HEK293T (cell line): ENCODE results near the gene RABGGTB.
"Not testable (repeated sequence)": the region's sequence is repeated elsewhere in the genome, so short reads cannot be mapped to it uniquely, and the experiment has no call there.

Experiments used
- CTCF ChIA-PET: fragments of 350-600 bp; formaldehyde crosslinking; extraction: SDS; loops from one replicate; lab custom pipeline; 2021; ENCODE audit warnings: antibody characterized with exemption, inconsistent platforms; lab: Yijun Ruan, JAX
- POLR2A ChIA-PET: fragments of 350-600 bp; formaldehyde crosslinking; extraction: SDS; loops from one replicate; lab custom pipeline; 2020; ENCODE audit warnings: antibody characterized with exemption, inconsistent platforms; lab: Yijun Ruan, JAX
- DNase-seq: peaks from one replicate; pipeline ENCODE4 v3.0.0; 2012; ENCODE audit warnings: mixed read lengths; ENCODE audit errors: extremely low spot score
- ARNT ChIP-seq: fragments of 450-650 bp; IDR thresholded peaks from 2 replicates; pipeline ENCODE4 v1.6.1; 2017; ENCODE audit warnings: mild to moderate bottlenecking
- BHLHE40 ChIP-seq: fragments of 450-650 bp; IDR thresholded peaks from 2 replicates; pipeline ENCODE4 v1.6.1; 2016; ENCODE audit warnings: mild to moderate bottlenecking, moderate library complexity, borderline replicate concordance
- CTBP1 ChIP-seq: fragments of 450-650 bp; IDR thresholded peaks from 2 replicates; pipeline ENCODE4 v1.6.1; 2016; ENCODE audit warnings: borderline replicate concordance
- ELF4 ChIP-seq: fragments of 450-650 bp; IDR thresholded peaks from 2 replicates; pipeline ENCODE4 v1.6.1; 2017; ENCODE audit warnings: antibody characterized with exemption
- FOXA1 ChIP-seq: fragments of 450-650 bp; IDR thresholded peaks from 2 replicates; pipeline ENCODE4 v1.6.1; 2016; ENCODE audit warnings: mild to moderate bottlenecking
- FOXK2 ChIP-seq: fragments of 450-650 bp; IDR thresholded peaks from 2 replicates; pipeline ENCODE4 v1.6.1; 2016; ENCODE audit warnings: mild to moderate bottlenecking
- FOXM1 ChIP-seq: fragments of 450-650 bp; IDR thresholded peaks from 2 replicates; pipeline ENCODE4 v1.6.1; 2017; ENCODE audit warnings: mild to moderate bottlenecking, borderline replicate concordance
- HDGF ChIP-seq: fragments of 450-650 bp; IDR thresholded peaks from 2 replicates; pipeline ENCODE4 v1.6.1; 2017; ENCODE audit warnings: antibody characterized with exemption, borderline replicate concordance
- L3MBTL2 ChIP-seq: fragments of 450-650 bp; conservative IDR thresholded peaks from 2 replicates; pipeline ENCODE4 v1.6.1; 2016; ENCODE audit warnings: mild to moderate bottlenecking
- LEF1 ChIP-seq: fragments of 450-650 bp; IDR thresholded peaks from 2 replicates; pipeline ENCODE4 v1.6.1; 2017; ENCODE audit warnings: mild to moderate bottlenecking, borderline replicate concordance
- NFRKB ChIP-seq: fragments of 450-650 bp; IDR thresholded peaks from 2 replicates; pipeline ENCODE4 v1.6.1; 2016; ENCODE audit warnings: mild to moderate bottlenecking, moderate library complexity
- PKNOX1 ChIP-seq: fragments of 450-650 bp; IDR thresholded peaks from 2 replicates; pipeline ENCODE4 v1.6.1; 2016
- SP1 ChIP-seq: fragments of 450-650 bp; IDR thresholded peaks from 2 replicates; pipeline ENCODE4 v1.6.1; 2017
- SUZ12 ChIP-seq: fragments of 450-650 bp; IDR thresholded peaks from 2 replicates; pipeline ENCODE4 v1.6.1; 2016; ENCODE audit warnings: mild to moderate bottlenecking
- TARDBP ChIP-seq: fragments of 450-650 bp; IDR thresholded peaks from 2 replicates; pipeline ENCODE4 v1.6.1; 2016
- ZNF384 ChIP-seq: fragments of 450-650 bp; IDR thresholded peaks from 2 replicates; pipeline ENCODE4 v1.6.1; 2016

Gene RABGGTB

GRCh38 chr1:75765697-75766355 is 20.2 kb upstream of the RABGGTB start:
- TF ChIP-seq FOXA1, result no peak
- no peak for TF ChIP-seq FOXK2
- TF ChIP-seq NFRKB, result no peak
- no peak for TF ChIP-seq TARDBP
- no peak for TF ChIP-seq HDGF
- TF ChIP-seq ARNT, result no peak
- no peak for TF ChIP-seq ZNF384
- no peak for TF ChIP-seq LEF1
- TF ChIP-seq ELF4, result no peak
- TF ChIP-seq SUZ12, result no peak
- DNase-seq, result no peak
- ChIA-PET CTCF (no interaction called here), POLR2A (interaction anchor here (0.6 to 1.7 kb wide), 2 partner anchors 19 to 201 kb away, joined by 3 to 4 read pairs; no protein-coding TSS in a partner anchor)

GRCh38 chr1:75768016-75768415 is 18.0 kb upstream of the RABGGTB start:
- ChIA-PET CTCF (interaction anchor here (0.6 kb wide), 1 partner anchor 18 kb away, joined by 4 read pairs; no protein-coding TSS in a partner anchor), POLR2A (interaction anchor here (4.6 kb wide), 1 partner anchor 18 kb away, joined by 21 read pairs; the partner anchor contains the start of gene RABGGTB)
- DNase-seq, result no peak
- no peak for TF ChIP-seq CTBP1
- TF ChIP-seq FOXK2, result no peak
- no peak for TF ChIP-seq ARNT
- no peak for TF ChIP-seq ZNF384
- TF ChIP-seq SUZ12, result no peak

- ChIA-PET POLR2A (interaction anchor here (4.6 kb wide), 1 partner anchor 15 kb away, joined by 21 read pairs; the partner anchor contains the start of gene RABGGTB), CTCF (no interaction called here)
- DNase-seq, result no peak
- no peak for TF ChIP-seq SP1
- no peak for TF ChIP-seq NFRKB
- TF ChIP-seq TARDBP, result no peak
- no peak for TF ChIP-seq ZNF384
- TF ChIP-seq FOXK2, result no peak
- no peak for TF ChIP-seq BHLHE40
- no peak for TF ChIP-seq SUZ12
- no peak for TF ChIP-seq CTBP1
- no peak for TF ChIP-seq L3MBTL2
- no peak for TF ChIP-seq ARNT
- TF ChIP-seq LEF1, result no peak
- TF ChIP-seq ELF4, result no peak
- no peak for TF ChIP-seq FOXM1
- TF ChIP-seq HDGF, result no peak
- no peak for TF ChIP-seq FOXA1
- TF ChIP-seq PKNOX1, result no peak
Observed at GRCh38 chr1:75770761-75771160, 15.3 kb upstream of the RABGGTB start.

GRCh38 chr1:75771978-75772377 is 14.1 kb upstream of the RABGGTB start:
- POLR2A ChIA-PET, result no interaction called here
- CTCF ChIA-PET, result no interaction called here
- DNase-seq, result no peak
- TF ChIP-seq BHLHE40, result no peak
- TF ChIP-seq ARNT, result no peak
- no peak for TF ChIP-seq TARDBP
- no peak for TF ChIP-seq SUZ12
- TF ChIP-seq ZNF384, result no peak
- TF ChIP-seq HDGF, result no peak

GRCh38 chr1:75777812-75778211 is 8.2 kb upstream of the RABGGTB start:
- CTCF ChIA-PET, DNase-seq: not testable (repeated sequence)
- POLR2A ChIA-PET, result interaction anchor here (1.2 kb wide), 1 partner anchor 8 kb away, joined by 5 read pairs; the partner anchor contains the start of gene RABGGTB

- POLR2A ChIA-PET, CTCF ChIA-PET, DNase-seq: not testable (repeated sequence)
Observed at GRCh38 chr1:75778694-75779093, 7.4 kb upstream of the RABGGTB start.

GRCh38 chr1:75780183-75780582 is 5.9 kb upstream of the RABGGTB start:
- POLR2A ChIA-PET, CTCF ChIA-PET: not testable (repeated sequence)

GRCh38 chr1:75783920-75784319 is 2.1 kb upstream of the RABGGTB start:
- CTCF ChIA-PET, DNase-seq: not testable (repeated sequence)
- POLR2A ChIA-PET, result interaction anchor here (2.7 kb wide), 1 partner anchor 170 kb away, joined by 18 read pairs; no protein-coding TSS in a partner anchor

More at GRCh38 chr1:75780183-75780582, 5.9 kb upstream of the RABGGTB start:
- not testable (repeated sequence) for DNase-seq
